GM12874 (cell line): ENCODE measurements around the gene CDKAL1.

Experiments used
- TF ChIP-seq, protein P1 (sequence below): IDR thresholded peaks from 2 replicates; pipeline ENCODE4 v1.5.1; 2011; ENCODE audit warnings: low read depth, mild to moderate bottlenecking, control low read depth, low read length, moderate library complexity; ENCODE audit not compliant: insufficient read depth

The CDKAL1 gene

GRCh38 chr6:21048047-21048446, 513.8 kb downstream of the CDKAL1 start:
- TF ChIP-seq, protein P1, sequence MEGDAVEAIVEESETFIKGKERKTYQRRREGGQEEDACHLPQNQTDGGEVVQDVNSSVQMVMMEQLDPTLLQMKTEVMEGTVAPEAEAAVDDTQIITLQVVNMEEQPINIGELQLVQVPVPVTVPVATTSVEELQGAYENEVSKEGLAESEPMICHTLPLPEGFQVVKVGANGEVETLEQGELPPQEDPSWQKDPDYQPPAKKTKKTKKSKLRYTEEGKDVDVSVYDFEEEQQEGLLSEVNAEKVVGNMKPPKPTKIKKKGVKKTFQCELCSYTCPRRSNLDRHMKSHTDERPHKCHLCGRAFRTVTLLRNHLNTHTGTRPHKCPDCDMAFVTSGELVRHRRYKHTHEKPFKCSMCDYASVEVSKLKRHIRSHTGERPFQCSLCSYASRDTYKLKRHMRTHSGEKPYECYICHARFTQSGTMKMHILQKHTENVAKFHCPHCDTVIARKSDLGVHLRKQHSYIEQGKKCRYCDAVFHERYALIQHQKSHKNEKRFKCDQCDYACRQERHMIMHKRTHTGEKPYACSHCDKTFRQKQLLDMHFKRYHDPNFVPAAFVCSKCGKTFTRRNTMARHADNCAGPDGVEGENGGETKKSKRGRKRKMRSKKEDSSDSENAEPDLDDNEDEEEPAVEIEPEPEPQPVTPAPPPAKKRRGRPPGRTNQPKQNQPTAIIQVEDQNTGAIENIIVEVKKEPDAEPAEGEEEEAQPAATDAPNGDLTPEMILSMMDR: no peak

DNA sequence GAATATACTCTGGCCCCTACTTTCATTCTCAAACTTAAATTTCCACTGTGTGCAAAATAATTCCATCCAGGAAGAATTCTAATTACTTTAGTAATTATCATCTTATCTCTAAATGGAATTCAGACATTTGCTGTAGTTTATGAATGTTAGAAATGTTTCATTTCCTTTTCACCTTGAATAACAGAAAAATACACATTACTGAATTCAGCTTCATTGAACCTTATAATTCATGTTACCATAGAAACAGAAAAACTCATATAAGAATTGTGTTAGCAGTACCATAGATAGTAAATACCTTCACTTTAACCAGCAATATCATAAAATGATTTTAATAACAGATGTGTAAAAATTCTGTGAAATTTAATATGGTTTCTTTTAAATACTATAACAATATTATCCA, 514.9 kb downstream of the CDKAL1 start:
- TF ChIP-seq, protein P1: no peak

DNA sequence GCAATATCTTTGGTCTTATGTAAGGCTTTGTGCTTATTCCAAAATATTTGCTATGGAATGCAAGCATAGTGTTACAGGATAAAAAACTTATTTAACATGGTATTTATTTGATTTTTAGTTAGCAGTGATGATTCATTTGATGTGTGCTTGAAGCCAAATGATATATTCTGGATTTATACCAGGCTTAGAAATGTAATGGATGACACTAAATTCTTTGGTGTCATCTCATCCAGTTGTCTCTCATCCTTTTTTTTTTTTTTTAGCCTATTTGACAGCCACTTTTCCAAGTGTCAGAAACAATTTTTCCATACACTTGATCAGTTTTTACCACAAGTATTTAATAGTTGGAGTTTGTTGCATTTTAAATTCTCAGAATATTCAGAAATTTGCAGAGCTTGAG, 515.3 kb downstream of the CDKAL1 start:
- TF ChIP-seq, protein P1: no peak

GRCh38 chr6:21050935-21051334, 516.7 kb downstream of the CDKAL1 start:
- TF ChIP-seq, protein P1: no peak

GRCh38 chr6:21051777-21052176, 517.5 kb downstream of the CDKAL1 start:
- TF ChIP-seq, protein P1: no peak

GRCh38 chr6:21053612-21054011, 519.4 kb downstream of the CDKAL1 start:
- TF ChIP-seq, protein P1: no peak

DNA sequence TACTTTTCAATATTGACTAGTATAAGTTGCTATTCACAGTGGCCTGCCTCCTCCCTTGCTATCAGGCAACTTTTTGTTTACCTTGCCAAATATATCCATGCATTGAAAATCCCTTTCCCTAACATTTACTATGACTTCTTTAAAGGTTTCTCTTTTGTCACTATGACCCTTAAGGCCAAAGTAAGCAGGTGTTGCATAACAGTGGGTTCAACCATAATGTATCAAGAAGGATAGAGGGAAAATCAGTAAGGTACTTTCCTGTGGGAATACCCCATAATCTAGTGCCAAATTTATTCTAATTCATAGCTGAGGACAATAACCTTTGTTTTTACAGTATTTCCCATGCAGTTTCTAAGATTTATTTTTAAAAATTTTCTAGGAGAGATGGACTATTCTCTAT, 527.6 kb downstream of the CDKAL1 start:
- TF ChIP-seq, protein P1: no peak

DNA sequence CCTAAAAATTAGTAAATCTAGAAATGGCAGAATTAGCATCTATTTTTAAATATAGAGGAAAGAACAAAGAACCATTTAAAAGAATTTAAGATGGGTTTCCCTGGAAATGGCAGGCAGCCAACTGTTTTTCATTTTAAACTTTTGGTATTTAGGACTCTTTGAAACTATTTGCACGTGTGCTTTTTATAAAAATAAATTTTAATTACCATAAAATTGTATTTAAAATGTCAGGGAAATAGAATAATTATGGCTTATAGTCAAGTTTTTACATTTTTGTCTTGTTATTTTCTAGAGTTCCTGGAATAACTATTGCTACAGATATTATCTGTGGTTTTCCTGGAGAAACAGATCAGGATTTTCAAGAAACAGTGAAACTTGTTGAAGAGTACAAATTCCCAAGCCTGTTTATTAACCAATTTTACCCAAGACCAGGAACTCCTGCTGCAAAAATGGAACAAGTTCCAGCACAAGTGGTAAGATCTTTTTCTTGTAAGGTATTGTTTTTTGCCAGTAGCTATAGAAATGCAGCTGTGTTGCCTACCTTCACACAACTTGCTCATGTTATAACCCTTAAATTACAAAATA, 530.6 kb downstream of the CDKAL1 start:
- TF ChIP-seq, protein P1: no peak
